Naive B cell (primary cell): Measurements from ENCODE around the gene SLC27A6. TPM values are rescaled to one million over a fixed set of nuclear protein-coding genes. Genes with fewer than 3 reads are reported as not detected.

Source experiments
- ATAC-seq, 2 donors: fragments of 150-1000 bp; cut with Tn5 transposase; 2 replicates each; pipeline ENCODE4 v1.10.0; 2021; ENCODE audit warnings: low read depth in 2 of 2, mild to moderate bottlenecking in 2 of 2, moderate library complexity in 2 of 2
- DNase-seq: peaks from one replicate; pipeline ENCODE4 v3.0.0; 2022
- H3K27ac Mint-ChIP-seq, 6 donors: one replicate each; pipeline ENCODE4 v1.8.0; 2020 to 2022; ENCODE audit warnings: mild to moderate bottlenecking in 6 of 6, mixed read lengths in 6 of 6, moderate library complexity in 5 of 6, inconsistent platforms in 2 of 6
- H3K27me3 Mint-ChIP-seq, 3 donors: one replicate each; pipeline ENCODE4 v1.8.0; 2021 to 2022; ENCODE audit warnings: mixed read lengths in 3 of 3, mild to moderate bottlenecking in 1 of 3
- H3K36me3 Mint-ChIP-seq, 2 donors: one replicate each; pipeline ENCODE4 v1.8.0; 2020 to 2022; ENCODE audit warnings: mixed read lengths in 2 of 2, inconsistent platforms in 1 of 2, mild to moderate bottlenecking in 1 of 2
- H3K4me1 Mint-ChIP-seq, 3 donors: one replicate each; pipeline ENCODE4 v1.8.0; 2020 to 2022; ENCODE audit warnings: mixed read lengths in 3 of 3, inconsistent platforms in 1 of 3, mild to moderate bottlenecking in 1 of 3, moderate library complexity in 1 of 3
- H3K4me3 Mint-ChIP-seq, 8 donors: one replicate each; pipeline ENCODE4 v1.8.0; 2020 to 2022; ENCODE audit warnings: mild to moderate bottlenecking in 8 of 8, mixed read lengths in 8 of 8, moderate library complexity in 8 of 8, inconsistent platforms in 2 of 8
- H3K9me3 Mint-ChIP-seq, 7 donors: one replicate each; pipeline ENCODE4 v1.8.0; 2020 to 2022; ENCODE audit warnings: mixed read lengths in 7 of 7, mild to moderate bottlenecking in 5 of 7, inconsistent platforms in 2 of 7, moderate library complexity in 1 of 7
- polyA plus RNA-seq, 6 donors: library from polyadenylated mRNA; unstranded; fragments of 300-500 nt; fragmentation: Illumina TruSeq; gene quantifications; one replicate each; pipeline ENCODE4 v1.2.3, GENCODE V29; 2021; ENCODE audit warnings: low read depth in 6 of 6

Gene SLC27A6
- polyA plus RNA-seq, 6 donors from 2014 or later: not detected

- no peak overlapping the region for H3K27ac Mint-ChIP-seq
- no peak for DNase-seq
- H3K4me3 Mint-ChIP-seq: no peak overlapping the region
- ATAC-seq: no peak
- no peaks in the 10 kb centered on the region for H3K4me1 Mint-ChIP-seq
- H3K36me3 Mint-ChIP-seq: peaks cover 0 to 8% of the 10 kb centered on the region in 2 donors
- H3K27me3 Mint-ChIP-seq: peaks cover 7 to 16% (median 8%) of the 10 kb centered on the region in 3 donors
- peaks cover 5 to 31% (median 9%) of the 10 kb centered on the region in 7 donors for H3K9me3 Mint-ChIP-seq
These were observed 482 bp downstream of the SLC27A6 start for GRCh38 chr5:128965638-128966302.

GRCh38 chr5:128966375-128966774 is 1.1 kb downstream of the SLC27A6 start:
- Mint-ChIP-seq H3K4me1 (no peaks in the 10 kb centered on the region), H3K27ac (no peak overlapping the region), H3K36me3 (peaks cover 0 to 3% of the 10 kb centered on the region in 2 donors), H3K27me3 (peaks cover 7 to 16% (median 8%) of the 10 kb centered on the region in 3 donors), H3K9me3 (peaks cover 2 to 28% (median 12%) of the 10 kb centered on the region in 7 donors), H3K4me3 (no peak overlapping the region)
- ATAC-seq (no peak), DNase-seq (no peak)

- H3K4me1 Mint-ChIP-seq: no peaks in the 10 kb centered on the region
- no peaks in the 10 kb centered on the region for H3K36me3 Mint-ChIP-seq
- ATAC-seq (no peak), DNase-seq (no peak)
- H3K27me3 Mint-ChIP-seq: peaks cover 7 to 16% (median 8%) of the 10 kb centered on the region in 3 donors
- H3K9me3 Mint-ChIP-seq: peaks cover 4 to 24% (median 16%) of the 10 kb centered on the region in 7 donors
- no peak overlapping the region for H3K27ac Mint-ChIP-seq
- no peak overlapping the region for H3K4me3 Mint-ChIP-seq
These were observed 1.6 kb downstream of the SLC27A6 start for GRCh38 chr5:128966846-128967245.

GRCh38 chr5:128973244-128973643 is 8.0 kb downstream of the SLC27A6 start:
- no peaks in the 10 kb centered on the region for H3K4me1 Mint-ChIP-seq
- H3K27me3 Mint-ChIP-seq: no peaks in the 10 kb centered on the region
- no peak for ATAC-seq
- DNase-seq: no peak
- H3K4me3 Mint-ChIP-seq: no peak overlapping the region
- H3K9me3 Mint-ChIP-seq: peaks cover 0 to 20% (median 13%) of the 10 kb centered on the region in 7 donors
- H3K27ac Mint-ChIP-seq: no peak overlapping the region
- H3K36me3 Mint-ChIP-seq: no peaks in the 10 kb centered on the region

- no peaks in the 10 kb centered on the region for H3K27me3 Mint-ChIP-seq
- H3K4me3 Mint-ChIP-seq: no peak overlapping the region
- no peaks in the 10 kb centered on the region for H3K36me3 Mint-ChIP-seq
- DNase-seq (no peak), ATAC-seq (no peak)
- H3K4me1 Mint-ChIP-seq: no peaks in the 10 kb centered on the region
- no peak overlapping the region for H3K27ac Mint-ChIP-seq
- H3K9me3 Mint-ChIP-seq: peaks cover 0 to 20% (median 9%) of the 10 kb centered on the region in 7 donors
These were observed 9.3 kb downstream of the SLC27A6 start for GRCh38 chr5:128974567-128974966.

- H3K9me3 Mint-ChIP-seq: peaks cover 0 to 3% (median 0%) of the 10 kb centered on the region in 7 donors
- no peak for ATAC-seq
- DNase-seq: no peak
- no peak overlapping the region for H3K4me3 Mint-ChIP-seq
- no peaks in the 10 kb centered on the region for H3K27me3 Mint-ChIP-seq
- H3K36me3 Mint-ChIP-seq: no peaks in the 10 kb centered on the region
- H3K4me1 Mint-ChIP-seq: no peaks in the 10 kb centered on the region
- peak overlapping the region in 1 of 6 donors; percentile 3 for H3K27ac Mint-ChIP-seq
These were observed 14.5 kb downstream of the SLC27A6 start for GRCh38 chr5:128979761-128980160.

GRCh38 chr5:128980917-128981316 is 15.6 kb downstream of the SLC27A6 start:
- H3K9me3 Mint-ChIP-seq: no peaks in the 10 kb centered on the region
- no peaks in the 10 kb centered on the region for H3K4me1 Mint-ChIP-seq
- no peak overlapping the region for H3K27ac Mint-ChIP-seq
- H3K36me3 Mint-ChIP-seq: no peaks in the 10 kb centered on the region
- H3K27me3 Mint-ChIP-seq: no peaks in the 10 kb centered on the region
- H3K4me3 Mint-ChIP-seq: no peak overlapping the region
- ATAC-seq (no peak), DNase-seq (no peak)

- H3K27ac Mint-ChIP-seq: no peak overlapping the region
- ATAC-seq (no peak), DNase-seq (no peak)
- peaks cover 0 to 2% (median 0%) of the 10 kb centered on the region in 7 donors for H3K9me3 Mint-ChIP-seq
- no peaks in the 10 kb centered on the region for H3K4me1 Mint-ChIP-seq
- no peaks in the 10 kb centered on the region for H3K36me3 Mint-ChIP-seq
- no peak overlapping the region for H3K4me3 Mint-ChIP-seq
- no peaks in the 10 kb centered on the region for H3K27me3 Mint-ChIP-seq
These were observed 19.2 kb downstream of the SLC27A6 start for GRCh38 chr5:128984480-128984879.

- Mint-ChIP-seq H3K36me3 (no peaks in the 10 kb centered on the region), H3K4me3 (no peak overlapping the region), H3K27me3 (no peaks in the 10 kb centered on the region), H3K4me1 (no peaks in the 10 kb centered on the region), H3K9me3 (peaks cover 0 to 2% (median 0%) of the 10 kb centered on the region in 7 donors), H3K27ac (no peak overlapping the region)
- DNase-seq: no peak
- ATAC-seq: no peak
These were observed 23.2 kb downstream of the SLC27A6 start for GRCh38 chr5:128988476-128988875.

- DNase-seq: no peak
- Mint-ChIP-seq H3K4me3 (no peak overlapping the region), H3K9me3 (peaks cover 0 to 4% (median 0%) of the 10 kb centered on the region in 7 donors), H3K27me3 (no peaks in the 10 kb centered on the region), H3K4me1 (no peaks in the 10 kb centered on the region), H3K27ac (no peak overlapping the region), H3K36me3 (no peaks in the 10 kb centered on the region)
- no peak for ATAC-seq
These were observed 36.7 kb downstream of the SLC27A6 start for GRCh38 chr5:129001841-129002526.

GRCh38 chr5:129002527-129002842 is 37.2 kb downstream of the SLC27A6 start:
- H3K9me3 Mint-ChIP-seq: peaks cover 0 to 4% (median 0%) of the 10 kb centered on the region in 7 donors
- H3K36me3 Mint-ChIP-seq: no peaks in the 10 kb centered on the region
- H3K4me1 Mint-ChIP-seq: no peaks in the 10 kb centered on the region
- H3K27me3 Mint-ChIP-seq: no peaks in the 10 kb centered on the region
- DNase-seq (no peak), ATAC-seq (no peak)
- no peak overlapping the region for H3K4me3 Mint-ChIP-seq
- H3K27ac Mint-ChIP-seq: no peak overlapping the region

GRCh38 chr5:129003232-129003631 is 37.9 kb downstream of the SLC27A6 start:
- Mint-ChIP-seq H3K9me3 (peaks cover 0 to 4% (median 0%) of the 10 kb centered on the region in 7 donors), H3K27me3 (no peaks in the 10 kb centered on the region), H3K36me3 (no peaks in the 10 kb centered on the region), H3K4me1 (no peaks in the 10 kb centered on the region), H3K4me3 (no peak overlapping the region), H3K27ac (no peak overlapping the region)
- no peak for ATAC-seq
- no peak for DNase-seq

- no peak overlapping the region for H3K27ac Mint-ChIP-seq
- H3K27me3 Mint-ChIP-seq: no peaks in the 10 kb centered on the region
- H3K9me3 Mint-ChIP-seq: no peaks in the 10 kb centered on the region
- no peaks in the 10 kb centered on the region for H3K36me3 Mint-ChIP-seq
- no peaks in the 10 kb centered on the region for H3K4me1 Mint-ChIP-seq
- DNase-seq (no peak), ATAC-seq (no peak)
- H3K4me3 Mint-ChIP-seq: no peak overlapping the region
These were observed 48.9 kb downstream of the SLC27A6 start for GRCh38 chr5:129014185-129014584.

GRCh38 chr5:129018837-129019236 is 53.5 kb downstream of the SLC27A6 start:
- no peak overlapping the region for H3K4me3 Mint-ChIP-seq

More at GRCh38 chr5:129018837-129019236, 53.5 kb downstream of the SLC27A6 start:
- H3K9me3 Mint-ChIP-seq: no peaks in the 10 kb centered on the region
- no peaks in the 10 kb centered on the region for H3K36me3 Mint-ChIP-seq
- no peak for DNase-seq
- no peaks in the 10 kb centered on the region for H3K27me3 Mint-ChIP-seq
- no peak for ATAC-seq
- no peaks in the 10 kb centered on the region for H3K4me1 Mint-ChIP-seq
- no peak overlapping the region for H3K27ac Mint-ChIP-seq
